Measurements from ENCODE around the gene ZDHHC14.
"Not testable (repeated sequence)": the region's sequence is repeated elsewhere in the genome, so short reads cannot be mapped to it uniquely, and the experiment has no call there.

Gene ZDHHC14

GRCh38 chr6:157552820-157553485, 172.0 kb downstream of the ZDHHC14 start:
- DNase-seq (ENCODE audit: low read depth) = no peak

GRCh38 chr6:157554747-157555146, 173.8 kb downstream of the ZDHHC14 start:
- DNase-seq (ENCODE audit: low read depth) = no peak

- DNase-seq (ENCODE audit: low read depth) = no peak
Observed at GRCh38 chr6:157555455-157556143, 174.6 kb downstream of the ZDHHC14 start.

GRCh38 chr6:157556144-157556645, 175.2 kb downstream of the ZDHHC14 start:
- DNase-seq (ENCODE audit: low read depth) = no peak

GRCh38 chr6:157556671-157557430, 175.9 kb downstream of the ZDHHC14 start:
- DNase-seq (ENCODE audit: low read depth) = no peak

GRCh38 chr6:157557559-157557958, 176.6 kb downstream of the ZDHHC14 start:
- no peak for DNase-seq (ENCODE audit: low read depth)

GRCh38 chr6:157558049-157558448, 177.1 kb downstream of the ZDHHC14 start:
- no peak for DNase-seq (ENCODE audit: low read depth)

GRCh38 chr6:157558487-157559200, 177.7 kb downstream of the ZDHHC14 start:
- no peak for DNase-seq (ENCODE audit: low read depth)

- no peak for DNase-seq (ENCODE audit: low read depth)
Observed at GRCh38 chr6:157559201-157559756, 178.3 kb downstream of the ZDHHC14 start.

- DNase-seq (ENCODE audit: low read depth) = not testable (repeated sequence)
Observed at GRCh38 chr6:157560063-157560462, 179.1 kb downstream of the ZDHHC14 start.

GRCh38 chr6:157560691-157561413, 179.9 kb downstream of the ZDHHC14 start:
- no peak for DNase-seq (ENCODE audit: low read depth)

GRCh38 chr6:157561414-157561790, 180.4 kb downstream of the ZDHHC14 start:
- DNase-seq (ENCODE audit: low read depth) = no peak

GRCh38 chr6:157561929-157562810, 181.2 kb downstream of the ZDHHC14 start:
- no peak for DNase-seq (ENCODE audit: low read depth)

GRCh38 chr6:157562997-157563396, 182.0 kb downstream of the ZDHHC14 start:
- no peak for DNase-seq (ENCODE audit: low read depth)

- DNase-seq (ENCODE audit: low read depth) = no peak
Observed at GRCh38 chr6:157563611-157564284, 182.8 kb downstream of the ZDHHC14 start.

GRCh38 chr6:157568702-157569101, 187.7 kb downstream of the ZDHHC14 start:
- no peak for DNase-seq (ENCODE audit: low read depth)

- DNase-seq (ENCODE audit: low read depth) = no peak
Observed at GRCh38 chr6:157569543-157569942, 188.6 kb downstream of the ZDHHC14 start.

- DNase-seq (ENCODE audit: low read depth) = no peak
Observed at GRCh38 chr6:157570104-157570503, 189.1 kb downstream of the ZDHHC14 start.

GRCh38 chr6:157570752-157571151, 189.8 kb downstream of the ZDHHC14 start:
- DNase-seq (ENCODE audit: low read depth) = no peak

- DNase-seq (ENCODE audit: low read depth) = no peak
Observed at GRCh38 chr6:157571269-157571668, 190.3 kb downstream of the ZDHHC14 start.
